ENCODE data around the gene TCN2. TPM values are rescaled to one million over a fixed set of nuclear protein-coding genes. Genes with fewer than 3 reads are reported as not detected.

The TCN2 gene
- total and polyA plus RNA-seq, 2 of the 4 experiments (the other 2 are of a cell fraction) = 1.3 to 3.6 TPM

DNA sequence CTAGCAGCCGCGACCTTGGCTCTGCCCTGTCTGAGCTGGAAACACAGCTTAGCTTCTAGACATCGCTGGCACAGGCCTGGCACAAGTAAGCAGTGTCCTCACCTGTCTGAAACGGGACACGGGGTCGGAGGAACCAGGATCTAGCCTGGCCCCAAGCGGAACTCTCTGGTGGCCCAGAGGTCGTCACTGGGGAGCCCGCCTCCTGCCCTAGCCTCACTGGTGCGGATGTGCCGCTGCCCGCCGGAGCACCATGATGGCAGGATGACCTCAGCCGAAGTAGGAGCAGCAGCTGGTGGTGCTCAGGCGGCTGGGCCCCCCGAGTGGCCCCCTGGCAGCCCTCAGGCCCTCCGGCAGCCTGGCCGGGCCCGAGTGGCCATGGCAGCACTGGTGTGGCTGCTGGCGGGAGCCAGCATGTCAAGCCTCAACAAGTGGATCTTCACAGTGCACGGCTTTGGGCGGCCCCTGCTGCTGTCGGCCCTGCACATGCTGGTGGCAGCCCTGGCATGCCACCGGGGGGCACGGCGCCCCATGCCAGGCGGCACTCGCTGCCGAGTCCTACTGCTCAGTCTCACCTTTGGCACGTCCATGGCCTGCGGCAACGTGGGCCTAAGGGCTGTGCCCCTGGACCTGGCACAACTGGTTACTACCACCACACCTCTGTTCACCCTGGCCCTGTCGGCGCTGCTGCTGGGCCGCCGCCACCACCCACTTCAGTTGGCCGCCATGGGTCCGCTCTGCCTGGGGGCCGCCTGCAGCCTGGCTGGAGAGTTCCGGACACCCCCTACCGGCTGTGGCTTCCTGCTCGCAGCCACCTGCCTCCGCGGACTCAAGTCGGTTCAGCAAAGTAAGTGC lies 29.5 kb downstream of the TCN2 start (continued):
- TF ChIP-seq, protein P1, sequence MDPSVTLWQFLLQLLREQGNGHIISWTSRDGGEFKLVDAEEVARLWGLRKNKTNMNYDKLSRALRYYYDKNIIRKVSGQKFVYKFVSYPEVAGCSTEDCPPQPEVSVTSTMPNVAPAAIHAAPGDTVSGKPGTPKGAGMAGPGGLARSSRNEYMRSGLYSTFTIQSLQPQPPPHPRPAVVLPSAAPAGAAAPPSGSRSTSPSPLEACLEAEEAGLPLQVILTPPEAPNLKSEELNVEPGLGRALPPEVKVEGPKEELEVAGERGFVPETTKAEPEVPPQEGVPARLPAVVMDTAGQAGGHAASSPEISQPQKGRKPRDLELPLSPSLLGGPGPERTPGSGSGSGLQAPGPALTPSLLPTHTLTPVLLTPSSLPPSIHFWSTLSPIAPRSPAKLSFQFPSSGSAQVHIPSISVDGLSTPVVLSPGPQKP (IDR thresholded peaks at IDR 0.05; ENCODE audit: borderline replicate concordance, low read depth, low read length) = no peak
- TF ChIP-seq SMC3 (IDR thresholded peaks at IDR 0.05; ENCODE audit: low read depth, low read length) = no peak
- no peak for TF ChIP-seq FOS (IDR thresholded peaks at IDR 0.05; ENCODE audit: low read depth, low read length)
